Adrenal gland (tissue), 12 donors: Measurements from ENCODE around the gene STXBP4. TPM values are rescaled to one million over a fixed set of nuclear protein-coding genes. Genes with fewer than 3 reads are reported as not detected.

Experiments used
- DNase-seq, 7 donors: peaks; one replicate each; pipeline ENCODE4 v3.0.0-alpha.2; 2019 to 2020
- H3K27ac ChIP-seq, 5 donors: fragments of 200-600 bp; sonication (generic) in 4 of 5; 1 replicate in 3 of 5; 2 replicates in 2 of 5; pipeline versions ENCODE4 v1.5.1 to v1.8.0; 2016 to 2020; ENCODE audit warnings: mild to moderate bottlenecking in 1 of 5
- H3K27me3 ChIP-seq: fragments of 200-600 bp; 2 replicates; pipeline ENCODE4 v1.8.0; 2021
- H3K36me3 ChIP-seq, 2 donors: fragments of 200-600 bp; replicated peaks in 1 of 2; 1 replicate in 1 of 2; 2 replicates in 1 of 2; pipeline versions ENCODE4 v1.5.1 to v1.8.0; 2018 to 2022
- H3K4me1 ChIP-seq, 2 donors: fragments of 200-600 bp; replicated peaks in 1 of 2; 1 replicate in 1 of 2; 2 replicates in 1 of 2; pipeline versions ENCODE4 v1.5.1 to v1.8.0; 2018 to 2021
- H3K4me3 ChIP-seq, 4 donors: fragments of 200-600 bp; sonication (generic) in 3 of 4; one replicate each; pipeline ENCODE4 v1.5.1; 2016 to 2018
- H3K9me3 ChIP-seq, 3 donors: fragments of 200-600 bp; sonication (generic) in 1 of 3; replicated peaks in 1 of 3; 1 replicate in 2 of 3; 2 replicates in 1 of 3; pipeline versions ENCODE4 v1.5.1 to v1.8.0; 2016 to 2021
- CTCF ChIP-seq, 6 experiments: fragments of 450-650 bp in 4 of 6; fragments of 200-600 bp in 2 of 6; sonication (generic) in 1 of 6; IDR thresholded peaks; 1 replicate in 5 of 6; 2 replicates in 1 of 6; pipeline versions ENCODE4 v1.5.1 to v1.8.0; 2016 to 2021; ENCODE audit warnings: antibody characterized with exemption in 6 of 6, mild to moderate bottlenecking in 2 of 6, moderate library complexity in 1 of 6
- POLR2A ChIP-seq, 2 donors: fragments of 450-650 bp; IDR thresholded peaks; one replicate each; pipeline ENCODE4 v1.6.1; 2017; ENCODE audit warnings: antibody characterized with exemption in 2 of 2, mild to moderate bottlenecking in 2 of 2, moderate library complexity in 1 of 2
- WGBS, 4 donors: extraction: QIAGEN DNeasy Blood & Tissue Kit in 2 of 4; methylation state at CpG; one replicate each; pipeline versions ENCODE4 v1.1.5 to v1.1.7; 2013 to 2017; 5-methylcytosine and 5-hydroxymethylcytosine counted together
- intact Hi-C, 2 donors: fragments of 100-400 bp; cut with DNase I; formaldehyde crosslinking; loops; one replicate each; pipeline versions ENCODE4 v1.14.1 to v1.15.0; 2022 to 2023
- polyA plus RNA-seq, 3 donors: library from polyadenylated mRNA; stranded (reverse); fragments of 200-250 nt in 2 of 3; fragments of 350-450 nt in 1 of 3; fragmentation: Illumina TruSeq in 1 of 3; extraction: RNeasy Lipid Tissue Mini Kit (QIAGEN cat#74804) in 1 of 3; gene quantifications; one replicate each; pipeline ENCODE4 v1.2.3, GENCODE V29; 2013 to 2014
- total RNA-seq, 9 donors: library from RNA; depleted of rRNA in 4 of 9; stranded (reverse); fragments of >200 nt in 4 of 9; fragments of 120-200 nt in 1 of 9; fragmentation: NEBNext Ultra II Directional in 1 of 9; extraction: Animal tissue kit (Norgen Biotek cat#: 25700) in 1 of 9; gene quantifications; one replicate each; pipeline versions ENCODE4 v1.1.0 to v1.2.4, GENCODE V29; 2013 to 2023
- donor health status: healthy with polysubstance abuse.
- donor health status: Bipolar disorder and iron deficiency.
- donor health status: DM: yes; HTN: yes; CAD: no.
- donor health status: DM: no; HTN: no; CAD: no.
- donor health status: DM: no; HTN: no; CAD: no.
- donor health status: DM: yes; HTN: yes; CAD: no.

STXBP4 gene
- total and polyA plus RNA-seq, 12 donors, result 0.81 to 50.7 (median 11.6) TPM

DNA sequence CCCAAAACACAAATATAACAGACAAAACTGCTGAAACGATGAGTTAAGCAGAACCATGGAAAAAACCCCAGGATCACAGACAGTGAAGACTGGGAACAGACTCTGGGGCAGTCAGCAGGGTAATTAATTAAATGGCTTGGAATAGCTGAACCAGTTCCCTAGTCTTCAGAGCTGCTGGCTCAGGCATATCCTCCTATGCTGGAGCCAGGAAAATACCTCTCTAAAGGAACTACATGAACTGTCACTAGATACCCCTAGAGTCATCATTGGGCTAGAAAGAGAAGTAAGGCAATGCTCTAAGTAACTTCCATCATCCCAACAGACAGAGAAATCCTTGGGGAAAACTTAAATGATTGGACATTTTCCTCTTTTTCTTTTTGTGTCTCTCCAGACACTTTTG is 113.0 kb downstream of the STXBP4 start:
- no peaks in the 10 kb centered on the region for H3K9me3 ChIP-seq

GRCh38 chr17:55086635-55087058 is 118.1 kb downstream of the STXBP4 start:
- TF ChIP-seq CTCF (IDR thresholded peaks at IDR 0.05) (no peak), POLR2A (IDR thresholded peaks at IDR 0.05) (no peak)
- DNase-seq, result peak in 1 of 7 donors; percentile 14
- peaks cover 0 to 12% of the 10 kb centered on the region in 2 donors for H3K4me1 ChIP-seq

More for the DNA sequence above, 113.0 kb downstream of the STXBP4 start:
- Histone ChIP-seq H3K27me3 (no peaks in the 10 kb centered on the region), H3K4me1 (peaks cover 0 to 7% of the 10 kb centered on the region in 2 donors), H3K36me3 (no peaks in the 10 kb centered on the region), H3K4me3 (no peak overlapping the region), H3K27ac (no peak overlapping the region)
- WGBS, 4 donors, result 68 to 92% (median 88%) methylated on average over 1 of the region's 1 CpG
- DNase-seq, result no peak
- intact Hi-C loops, result no loop called here
- TF ChIP-seq CTCF (IDR thresholded peaks at IDR 0.05), result no peak
- no peak for TF ChIP-seq POLR2A (IDR thresholded peaks at IDR 0.05)

DNA sequence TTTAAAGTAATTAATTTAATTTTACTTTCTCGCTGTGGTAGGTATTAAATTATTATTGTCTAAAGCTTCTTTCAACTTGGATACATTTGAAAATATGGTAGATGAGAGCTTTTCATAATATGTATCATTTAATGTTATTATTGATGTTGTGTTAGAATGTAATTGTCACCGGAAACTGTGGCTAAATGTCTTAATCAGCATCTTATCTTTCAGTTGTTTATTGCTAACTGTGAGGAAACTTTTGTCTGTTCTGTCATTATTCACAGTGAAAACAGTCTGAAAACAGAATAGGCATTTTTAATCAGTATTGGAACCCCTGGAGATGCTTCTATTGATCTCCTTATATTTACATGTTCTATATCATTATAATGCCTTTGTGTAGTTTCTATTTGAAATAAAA is 120.7 kb downstream of the STXBP4 start:
- no peaks in the 10 kb centered on the region for H3K9me3 ChIP-seq
- peaks cover 0 to 12% of the 10 kb centered on the region in 2 donors for H3K4me1 ChIP-seq
- no peak overlapping the region for H3K27ac ChIP-seq
- H3K27me3 ChIP-seq, result no peaks in the 10 kb centered on the region
- TF ChIP-seq CTCF (IDR thresholded peaks at IDR 0.05) (no peak), POLR2A (IDR thresholded peaks at IDR 0.05) (no peak)
- no peaks in the 10 kb centered on the region for H3K36me3 ChIP-seq
- WGBS, 4 donors, result 78 to 93% (median 90%) methylated on average over 2 of the region's 2 CpGs
- H3K4me3 ChIP-seq, result no peak overlapping the region
- DNase-seq, result no peak
- intact Hi-C loops, result no loop called here

More at GRCh38 chr17:55086635-55087058, 118.1 kb downstream of the STXBP4 start:
- H3K27ac ChIP-seq, result no peak overlapping the region
- H3K4me3 ChIP-seq, result no peak overlapping the region
- no peaks in the 10 kb centered on the region for H3K27me3 ChIP-seq
- no peaks in the 10 kb centered on the region for H3K9me3 ChIP-seq
- WGBS, 4 donors, result 28 to 41% (median 29%) methylated on average over 2 of the region's 2 CpGs
- no peaks in the 10 kb centered on the region for H3K36me3 ChIP-seq
- intact Hi-C loops, result no loop called here

DNA sequence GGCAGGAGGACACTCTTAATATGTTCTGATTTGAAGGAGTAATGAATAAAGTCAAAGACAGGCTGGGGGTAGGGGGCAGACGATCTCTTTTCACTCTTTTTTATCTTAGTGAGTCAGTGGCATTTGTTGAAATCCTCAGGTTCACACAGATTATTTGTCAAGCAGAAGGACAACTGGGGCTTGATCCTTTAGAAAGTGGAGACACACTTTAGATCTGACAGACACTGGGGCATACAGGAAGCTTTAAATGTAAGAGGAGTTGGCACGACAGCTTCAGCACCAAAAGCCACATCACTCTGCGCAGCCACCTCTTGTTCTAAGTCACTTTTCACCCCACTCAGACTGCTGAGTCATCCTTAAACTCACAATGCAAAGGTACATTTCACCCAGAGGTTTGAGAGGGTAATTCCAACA is 121.5 kb downstream of the STXBP4 start:
- peaks cover 0 to 12% of the 10 kb centered on the region in 2 donors for H3K4me1 ChIP-seq
- H3K36me3 ChIP-seq, result no peaks in the 10 kb centered on the region
- 49 to 71% (median 58%) methylated on average over 3 of the region's 3 CpGs for WGBS, 4 donors
- intact Hi-C loops, result no loop called here
- no peaks in the 10 kb centered on the region for H3K27me3 ChIP-seq
- H3K4me3 ChIP-seq, result no peak overlapping the region
- H3K27ac ChIP-seq, result no peak overlapping the region
- H3K9me3 ChIP-seq, result no peaks in the 10 kb centered on the region
- DNase-seq, result no peak
- TF ChIP-seq CTCF (IDR thresholded peaks at IDR 0.05), result no peak
- no peak for TF ChIP-seq POLR2A (IDR thresholded peaks at IDR 0.05)
